Endothelial cell of hepatic sinusoid (primary cell): ENCODE measurements around the gene SERTAD3.
"Not testable (repeated sequence)": the region's sequence is repeated elsewhere in the genome, so short reads cannot be mapped to it uniquely, and the experiment has no call there.

Experiments used
- in situ Hi-C: cut with HindIII; loops from 2 replicates; pipeline ENCODE4 v1.10.0; 2017; ENCODE audit warnings: low sequenced_read_pairs

SERTAD3 gene

GRCh38 chr19:40458597-40458974 lies 14.5 kb upstream of the SERTAD3 start:
- in situ Hi-C loops = no loop called here

- in situ Hi-C loops = no loop called here
Observed at GRCh38 chr19:40457953-40458596, 13.9 kb upstream of the SERTAD3 start.

- in situ Hi-C loops = no loop called here
Observed at GRCh38 chr19:40457048-40457447, 12.9 kb upstream of the SERTAD3 start.

- in situ Hi-C loops = not testable (repeated sequence)
Observed at GRCh38 chr19:40453943-40454342, 9.8 kb upstream of the SERTAD3 start.

GRCh38 chr19:40453151-40453735 lies 9.1 kb upstream of the SERTAD3 start:
- in situ Hi-C loops = no loop called here

- in situ Hi-C loops = no loop called here
Observed at GRCh38 chr19:40452016-40452415, 7.9 kb upstream of the SERTAD3 start.

- in situ Hi-C loops = no loop called here
Observed at GRCh38 chr19:40450664-40451063, 6.5 kb upstream of the SERTAD3 start.

GRCh38 chr19:40449506-40449905 lies 5.4 kb upstream of the SERTAD3 start:
- in situ Hi-C loops = loop anchor here (10.0 kb wide), 1 partner anchor 165 kb away; no protein-coding TSS in a partner anchor

- in situ Hi-C loops = loop anchor here (10.0 kb wide), 1 partner anchor 168 kb away; no protein-coding TSS in a partner anchor
Observed at GRCh38 chr19:40446263-40446784, 2.2 kb upstream of the SERTAD3 start.

GRCh38 chr19:40445780-40446262 lies 1.7 kb upstream of the SERTAD3 start:
- in situ Hi-C loops = loop anchor here (10.0 kb wide), 1 partner anchor 169 kb away; no protein-coding TSS in a partner anchor

- in situ Hi-C loops = loop anchor here (10.0 kb wide), 1 partner anchor 170 kb away; no protein-coding TSS in a partner anchor
Observed at GRCh38 chr19:40444825-40445312, 734 bp upstream of the SERTAD3 start.

- in situ Hi-C loops = loop anchor here (10.0 kb wide), 1 partner anchor 171 kb away; no protein-coding TSS in a partner anchor
Observed at GRCh38 chr19:40443131-40443999, 770 bp downstream of the SERTAD3 start.

- in situ Hi-C loops = loop anchor here (10.0 kb wide), 1 partner anchor 172 kb away; no protein-coding TSS in a partner anchor
Observed at GRCh38 chr19:40442328-40443130, 1.6 kb downstream of the SERTAD3 start.

GRCh38 chr19:40441719-40442253 lies 2.3 kb downstream of the SERTAD3 start:
- in situ Hi-C loops = loop anchor here (10.0 kb wide), 1 partner anchor 173 kb away; no protein-coding TSS in a partner anchor

- in situ Hi-C loops = no loop called here
Observed at GRCh38 chr19:40438284-40438683, 5.9 kb downstream of the SERTAD3 start.

- in situ Hi-C loops = no loop called here
Observed at GRCh38 chr19:40433391-40434216, 10.5 kb downstream of the SERTAD3 start.

GRCh38 chr19:40432760-40433159 lies 11.4 kb downstream of the SERTAD3 start:
- in situ Hi-C loops = not testable (repeated sequence)

- in situ Hi-C loops = no loop called here
Observed at GRCh38 chr19:40431698-40432097, 12.4 kb downstream of the SERTAD3 start.

GRCh38 chr19:40430242-40430641 lies 13.9 kb downstream of the SERTAD3 start:
- in situ Hi-C loops = not testable (repeated sequence)
